NCI-H146 treated with DMSO at 0.1 percent for 48 hours (cell line): Measurements from ENCODE around the gene SMIM44.
"Not testable (repeated sequence)": the region's sequence is repeated elsewhere in the genome, so short reads cannot be mapped to it uniquely, and the experiment has no call there.

Experiments
- DNase-seq: peaks from one replicate; lab custom pipeline; 2025; ENCODE audit not compliant: unreplicated experiment; lab: John Stamatoyannopoulos, UW

Gene SMIM44

DNA sequence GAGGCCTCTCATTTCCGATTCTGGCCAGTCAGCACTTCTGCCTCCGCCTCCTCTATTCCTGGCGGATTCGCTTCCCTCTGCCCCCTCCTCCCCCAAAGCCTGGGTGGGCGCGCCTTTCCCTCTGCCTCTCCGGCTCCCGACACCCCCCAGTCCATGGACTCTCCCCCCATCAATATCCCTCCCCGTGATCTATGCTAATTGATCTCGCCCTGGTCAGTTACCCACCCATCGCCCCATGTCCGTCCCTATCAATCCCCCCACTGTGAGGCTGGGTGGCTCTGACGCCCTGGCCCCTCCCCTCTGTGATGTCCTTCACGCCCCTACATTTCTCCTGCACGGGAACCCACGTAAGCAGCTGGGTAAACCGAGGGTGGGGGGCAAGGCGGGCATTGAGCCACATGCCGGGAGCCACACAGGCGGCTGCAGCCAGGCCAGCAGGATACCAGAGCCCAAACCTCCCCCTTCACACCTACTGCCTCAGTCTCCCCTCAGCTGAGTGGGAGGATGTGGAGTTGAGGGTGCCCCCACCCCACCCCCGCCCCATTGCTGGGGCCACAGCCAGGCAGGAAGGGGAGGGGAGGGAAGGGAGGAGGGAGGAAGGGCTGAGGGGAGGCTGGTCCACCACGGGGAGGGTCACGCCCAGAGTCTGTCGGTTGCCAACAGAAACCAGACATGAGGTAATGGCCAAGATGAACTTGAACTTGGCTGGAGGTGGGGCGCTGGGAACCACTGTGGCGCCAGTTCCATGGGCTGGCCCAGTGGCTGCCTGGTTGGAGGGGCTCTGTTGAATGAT, 24.0 kb downstream of the SMIM44 start:
- DNase-seq = no peak

- DNase-seq = no peak
Measured at GRCh38 chr19:3458229-3459088, 24.8 kb downstream of the SMIM44 start.

DNA sequence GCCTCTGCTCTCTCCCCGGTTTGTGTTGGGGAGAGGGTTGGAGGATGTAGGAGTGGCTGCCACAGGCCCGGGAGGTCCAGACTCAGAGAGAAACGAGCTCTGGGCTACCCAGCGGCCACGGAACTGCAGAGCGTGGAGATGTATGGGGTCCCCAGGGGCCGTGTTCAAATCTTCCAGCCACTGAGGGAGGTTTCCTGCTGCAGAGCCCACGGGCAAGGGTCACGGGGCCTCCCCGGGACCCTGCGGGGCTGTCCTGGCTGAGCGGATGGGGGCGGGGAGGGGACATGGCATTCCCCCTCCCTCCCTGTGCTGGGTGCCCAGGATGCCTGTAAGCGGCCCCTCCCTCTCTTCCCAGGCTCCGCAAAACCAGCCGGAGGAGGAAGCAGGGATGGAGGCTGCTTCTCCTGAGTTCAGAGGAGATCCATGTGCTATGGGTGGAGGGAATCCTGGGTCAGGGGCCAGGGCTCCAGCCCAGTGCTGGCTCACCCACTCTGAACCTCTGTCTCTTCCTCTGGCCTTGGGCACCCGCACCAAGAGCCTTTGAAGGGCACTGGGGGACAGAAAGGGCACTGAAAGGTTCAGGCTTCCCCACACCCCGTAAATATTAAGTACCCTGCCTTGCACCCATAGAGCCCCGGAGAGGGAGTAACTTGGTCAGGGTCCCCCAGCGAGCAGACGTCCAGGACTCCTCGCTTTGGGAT, 25.6 kb downstream of the SMIM44 start:
- no peak for DNase-seq

DNA sequence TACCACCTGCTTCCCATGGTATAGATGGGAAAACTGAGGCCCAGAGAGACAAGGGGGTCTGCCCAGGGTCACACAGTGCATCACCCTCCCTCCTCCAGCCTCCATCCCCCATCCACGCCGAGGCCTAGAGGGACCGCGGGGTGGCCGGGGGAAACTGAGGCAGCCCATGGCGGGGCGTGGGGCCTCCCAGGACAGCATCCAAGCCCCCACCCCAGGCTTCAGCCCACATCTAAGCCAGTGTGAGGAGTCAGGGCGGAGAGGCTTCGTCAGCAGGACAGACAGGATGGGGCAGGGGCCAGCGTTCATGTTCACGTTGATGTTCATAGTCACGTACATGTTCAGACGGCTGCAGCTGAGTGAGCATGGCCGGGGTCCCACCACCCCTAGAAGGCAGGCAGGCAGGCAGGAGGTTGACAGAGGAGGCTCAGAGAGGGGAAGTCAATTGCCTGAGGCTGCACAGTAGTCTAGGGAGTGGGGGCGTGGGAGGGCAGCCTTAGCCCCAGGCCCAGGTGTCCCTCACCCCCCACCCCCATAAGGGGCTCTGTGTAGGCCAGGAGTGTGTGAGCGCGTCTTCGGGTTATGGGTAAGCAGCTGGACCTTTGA, 26.2 kb downstream of the SMIM44 start:
- DNase-seq = no peak

DNA sequence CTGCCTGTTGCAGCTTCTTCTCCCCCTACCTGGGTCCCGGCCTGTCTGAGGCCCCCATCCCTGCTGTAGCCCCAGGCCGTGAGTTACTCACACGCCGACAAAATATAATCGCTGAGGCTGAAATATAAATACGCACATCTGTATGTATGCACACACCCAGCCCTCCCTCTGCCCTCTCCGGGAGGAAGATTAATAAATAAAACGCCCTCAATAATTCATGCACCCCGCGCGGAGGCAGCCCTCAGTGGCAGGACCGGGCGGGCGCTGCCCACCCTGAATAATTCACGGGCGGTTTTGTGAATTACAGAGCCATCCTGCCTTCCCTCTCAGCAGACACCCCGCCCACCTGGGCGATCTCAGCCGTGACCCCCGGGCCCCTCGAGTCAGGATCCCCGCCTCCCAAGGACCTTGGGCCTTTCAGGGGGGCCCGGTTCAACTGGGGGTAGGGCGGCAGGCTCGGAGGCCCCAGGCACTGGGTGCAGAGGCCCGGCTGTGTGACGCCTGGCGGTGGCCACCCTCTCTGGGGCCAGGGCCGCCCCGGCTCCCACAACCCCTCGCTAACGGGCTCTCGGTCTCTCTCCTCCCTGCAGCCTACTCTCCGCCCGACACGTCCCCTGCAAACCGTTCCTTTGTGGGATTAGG, 27.2 kb downstream of the SMIM44 start:
- DNase-seq = no peak

DNA sequence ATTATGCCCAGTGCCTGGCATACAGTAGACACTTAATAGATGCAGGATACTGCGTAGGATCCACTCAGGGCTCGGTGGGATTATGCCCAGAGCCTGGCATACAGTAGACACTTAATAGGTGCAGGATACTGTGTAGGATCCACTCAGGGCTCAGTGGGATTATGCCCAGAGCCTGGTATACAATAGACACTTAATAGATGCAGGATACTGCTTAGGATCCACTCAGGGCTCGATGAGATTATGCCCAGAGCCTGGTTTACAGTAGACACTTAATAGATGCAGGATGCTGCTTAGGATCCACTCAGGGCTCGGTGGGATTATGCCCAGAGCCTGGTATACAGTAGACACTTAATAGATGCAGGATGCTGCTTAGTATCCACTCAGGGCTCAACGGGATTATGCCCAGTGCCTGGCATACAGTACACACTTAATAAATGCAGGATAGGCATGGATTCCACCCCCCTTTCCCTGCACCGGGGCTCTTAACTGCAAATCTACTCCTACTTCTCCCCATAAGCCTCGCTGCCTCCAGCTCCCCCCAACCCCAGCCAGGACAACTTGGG, 27.8 kb downstream of the SMIM44 start:
- DNase-seq = no peak

DNA sequence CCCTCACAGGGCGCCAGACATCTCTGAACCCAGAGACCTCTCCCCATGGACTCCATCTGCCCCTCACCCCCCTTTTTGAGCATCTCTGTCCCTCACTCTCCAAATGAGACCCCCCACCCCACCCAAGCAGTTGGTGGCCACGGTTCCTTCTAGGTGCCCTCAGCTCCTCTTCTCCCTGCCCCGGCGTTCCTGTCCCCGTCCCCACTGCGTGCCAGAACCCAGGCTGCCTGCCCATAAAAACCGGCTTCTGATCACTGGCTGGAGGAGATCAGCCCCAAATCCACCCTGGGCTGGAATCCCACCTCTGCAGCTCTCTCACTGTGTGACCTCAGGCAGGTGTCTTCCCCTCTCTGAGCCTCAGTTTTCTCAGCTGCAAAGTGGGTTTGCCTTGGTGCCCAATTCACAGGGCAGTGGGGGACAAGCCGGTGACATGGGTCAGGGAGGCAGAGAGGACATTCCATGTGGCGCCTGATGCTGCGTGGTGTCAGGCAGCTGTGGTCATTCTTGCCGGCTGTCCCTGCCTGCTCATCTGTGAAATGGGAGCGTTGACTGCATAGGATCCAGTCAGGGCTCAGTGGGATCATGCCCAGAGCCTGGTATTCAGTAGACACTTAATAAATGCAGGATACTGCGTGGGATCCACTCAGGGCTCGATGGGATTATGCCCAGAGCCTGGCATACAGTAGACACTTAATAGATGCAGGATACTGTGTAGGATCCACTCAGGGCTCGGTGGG, 28.4 kb downstream of the SMIM44 start:
- no peak for DNase-seq

DNA sequence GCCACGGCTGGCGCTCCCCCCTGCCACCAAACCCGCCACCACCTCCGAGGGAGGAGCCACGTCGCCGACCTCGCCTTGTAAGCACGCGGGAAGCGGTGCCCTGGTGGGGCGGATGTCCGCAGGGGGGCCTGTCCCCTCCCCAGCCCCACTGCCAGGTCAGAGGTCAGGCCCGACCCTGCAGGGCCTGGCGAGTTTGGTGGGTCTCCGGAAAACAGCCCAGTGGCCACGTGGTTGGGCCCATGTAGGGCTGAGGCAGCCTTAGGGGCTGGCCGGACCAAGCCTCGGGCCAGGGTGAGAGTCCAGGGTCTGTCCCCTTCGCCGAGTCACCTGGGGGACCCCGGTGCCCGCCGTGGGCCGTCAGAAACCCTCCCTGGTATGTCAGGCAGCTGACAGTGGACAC, 29.4 kb downstream of the SMIM44 start:
- no peak for DNase-seq

DNA sequence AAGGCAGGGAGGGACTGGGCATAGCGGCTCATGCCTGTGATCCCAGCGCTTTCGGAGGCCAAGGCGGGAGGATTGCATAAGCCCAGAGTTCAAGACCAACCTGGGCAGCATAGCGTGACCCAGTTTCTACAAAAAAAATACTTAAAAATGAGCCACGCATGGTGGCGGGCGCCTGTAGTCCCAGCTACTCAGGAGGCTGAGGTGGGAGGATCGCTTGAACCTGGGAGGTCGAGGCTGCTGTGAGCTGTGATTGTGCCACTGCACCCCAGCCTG, 30.4 kb downstream of the SMIM44 start:
- not testable (repeated sequence) for DNase-seq

DNA sequence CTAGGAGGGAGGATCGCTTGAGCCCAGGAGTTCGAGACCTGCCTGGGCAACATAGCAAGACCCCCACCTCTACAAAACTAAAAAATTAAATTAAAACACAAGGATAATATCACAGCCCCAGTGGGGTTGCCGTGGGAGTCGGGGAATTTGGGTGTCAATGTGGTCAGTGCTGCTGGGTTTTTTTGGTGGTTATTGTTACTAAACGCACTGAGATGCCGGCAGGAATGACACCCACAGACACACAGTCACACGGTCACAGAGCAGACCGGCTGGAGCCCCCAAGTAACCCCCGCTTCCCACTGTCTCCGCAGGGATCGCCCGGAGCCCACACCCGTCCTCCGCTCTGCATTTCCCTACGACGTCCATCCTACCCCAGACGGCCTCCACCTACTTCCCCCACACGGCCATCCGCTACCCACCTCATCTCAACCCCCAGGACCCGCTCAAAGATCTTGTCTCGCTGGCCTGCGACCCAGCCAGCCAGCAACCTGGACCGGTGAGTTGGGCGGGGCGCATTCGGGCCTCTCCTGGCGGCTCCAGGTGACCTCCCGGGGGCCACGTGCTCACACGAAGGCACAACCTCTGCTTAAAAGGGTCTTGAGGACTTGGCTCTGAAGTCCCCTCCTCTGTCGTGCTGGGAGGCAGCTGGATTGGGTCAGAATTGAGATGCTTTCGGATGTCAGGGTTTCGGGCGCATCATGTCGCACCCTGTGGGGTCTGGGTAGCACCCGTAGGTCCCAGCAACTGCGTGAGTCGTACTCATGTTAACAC, 30.9 kb downstream of the SMIM44 start:
- no peak for DNase-seq

DNA sequence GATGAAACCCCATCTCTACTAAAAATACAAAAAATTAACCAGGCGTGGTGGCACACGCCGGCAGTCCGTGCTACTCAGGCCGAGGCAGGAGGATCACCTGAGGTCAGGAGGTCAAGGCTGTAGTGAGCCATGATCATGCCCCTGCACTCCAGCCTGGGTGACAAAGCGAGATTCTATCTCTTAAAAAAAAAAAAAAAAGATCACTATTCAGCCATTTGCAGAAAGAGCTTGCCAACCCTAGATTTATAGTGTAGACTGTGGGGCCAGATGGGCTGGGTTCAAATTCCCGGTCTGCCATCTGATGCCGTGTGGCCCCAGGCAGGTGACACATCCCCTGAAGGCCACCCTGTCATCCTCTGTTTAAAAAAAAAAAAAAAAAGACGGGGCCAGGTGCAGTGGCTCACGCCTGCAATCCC, 31.8 kb downstream of the SMIM44 start:
- no peak for DNase-seq

DNA sequence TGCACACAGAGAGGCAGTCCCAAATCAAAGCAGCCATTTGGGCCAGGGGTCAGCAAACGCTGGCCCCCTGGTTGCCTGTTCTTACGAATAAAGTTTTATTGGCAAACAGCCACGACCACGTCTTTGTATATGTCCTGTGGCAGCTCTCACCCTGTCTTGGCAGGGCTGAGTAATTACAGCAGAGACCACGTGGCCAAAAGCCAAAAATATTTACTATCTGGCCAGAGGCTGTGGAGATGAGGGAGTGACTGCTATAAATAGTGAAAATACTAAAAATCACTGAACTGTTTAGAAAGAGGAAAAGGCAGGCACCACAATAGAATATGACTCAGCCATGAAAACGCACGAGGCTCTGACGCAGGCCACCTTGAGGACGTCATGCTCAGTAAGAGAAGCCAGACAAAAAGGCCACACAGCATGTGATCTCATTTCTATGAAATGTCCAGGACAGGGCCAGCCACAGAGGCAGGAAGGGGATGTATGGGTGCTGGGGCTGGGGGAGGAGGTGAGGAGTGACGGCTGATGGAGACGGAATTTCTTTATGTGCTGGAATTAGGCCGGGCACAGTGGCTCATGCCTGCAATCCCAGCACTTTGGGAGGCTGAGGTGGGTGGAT, 32.3 kb downstream of the SMIM44 start:
- no peak for DNase-seq

- DNase-seq = no peak
Measured at GRCh38 chr19:3448616-3449334, 34.5 kb downstream of the SMIM44 start.

DNA sequence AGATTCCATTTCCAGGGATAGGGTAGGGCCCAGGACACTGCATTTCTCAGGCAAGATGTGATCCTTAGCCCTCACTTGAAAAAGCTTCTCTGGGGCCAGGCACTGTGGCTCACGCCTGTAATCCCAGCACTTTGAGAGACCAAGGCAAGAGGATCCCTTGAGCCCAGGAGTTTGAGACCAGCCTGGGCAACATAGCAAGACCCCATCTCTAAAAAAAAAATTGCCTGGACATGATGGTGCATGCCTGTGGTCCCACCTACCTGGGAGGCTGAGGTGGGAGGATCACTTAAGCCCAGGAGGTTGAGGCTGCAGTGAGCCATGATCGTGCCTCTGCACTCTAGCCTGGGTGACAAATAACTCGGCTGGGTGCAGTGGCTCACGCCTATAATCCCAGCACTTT, 36.6 kb downstream of the SMIM44 start:
- not testable (repeated sequence) for DNase-seq

GRCh38 chr19:3444695-3445234, 38.5 kb downstream of the SMIM44 start:
- DNase-seq = no peak

DNA sequence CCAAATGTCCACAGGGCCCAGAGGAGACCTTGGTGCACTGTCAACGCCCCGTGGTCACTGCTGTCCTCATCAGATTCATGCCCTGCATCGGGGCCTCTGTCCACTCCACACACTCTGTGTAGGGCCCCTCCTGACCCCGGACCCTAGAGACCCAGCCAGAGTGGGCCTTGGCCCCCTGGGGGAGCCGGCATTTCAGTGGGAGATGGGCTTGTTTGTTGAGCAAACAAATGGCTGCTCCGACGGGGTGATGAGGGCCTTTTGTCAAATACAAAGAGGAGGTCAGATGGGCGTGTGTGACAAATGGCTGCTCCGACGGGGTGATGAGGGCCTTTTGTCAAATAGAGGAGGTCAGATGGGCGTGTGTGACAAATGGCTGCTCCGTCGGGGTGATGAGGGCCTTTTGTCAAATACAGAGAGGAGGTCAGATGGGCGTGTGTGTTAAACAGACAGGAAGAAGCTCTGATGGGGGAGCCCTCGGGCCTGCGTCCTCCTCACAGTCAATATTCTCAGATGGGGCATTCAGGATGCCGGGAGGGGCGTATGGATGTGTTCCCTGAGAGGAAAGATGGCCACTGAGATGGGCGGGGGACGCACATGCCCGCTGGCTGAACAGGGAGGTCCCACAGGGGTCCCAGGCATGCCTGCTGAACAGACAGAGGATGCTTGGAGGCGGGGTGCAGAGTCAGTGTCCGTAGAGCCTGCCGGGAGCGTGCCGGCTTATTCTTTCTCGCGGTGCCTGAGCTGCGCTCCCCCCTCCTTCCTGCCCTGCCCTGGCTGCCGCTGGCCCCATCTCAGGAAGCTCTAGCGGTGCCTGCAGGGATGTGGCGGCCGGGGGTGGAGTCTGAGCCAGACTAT, 39.2 kb downstream of the SMIM44 start:
- DNase-seq = peak; percentile 73

DNA sequence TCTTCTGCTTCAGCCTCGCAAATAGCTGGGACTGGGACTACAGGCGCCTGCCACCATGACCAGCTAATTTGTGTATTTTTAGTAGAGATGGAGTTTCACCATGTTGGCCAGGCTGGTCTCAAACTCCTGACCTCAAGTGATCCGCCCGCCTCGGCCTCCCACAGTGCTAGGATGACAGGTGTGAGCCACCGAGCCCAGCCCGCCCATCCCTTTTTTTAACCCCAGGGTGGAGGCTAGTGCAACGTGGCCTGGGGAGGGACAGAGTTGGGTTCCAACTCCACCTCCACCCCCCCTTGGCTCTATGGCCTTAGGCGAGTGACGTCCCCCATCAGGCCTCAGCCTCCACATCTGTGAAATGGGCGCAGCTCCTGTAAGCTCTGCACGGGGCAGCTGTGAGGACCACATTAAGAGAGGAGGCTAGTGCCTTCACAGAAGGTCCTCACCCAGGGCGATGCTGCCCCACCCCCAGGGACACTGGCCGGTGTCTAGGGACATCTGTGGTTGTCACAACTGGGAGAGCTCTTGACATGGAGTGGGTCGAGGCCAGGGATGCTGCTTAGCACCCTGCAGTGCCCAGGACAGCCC, 40.7 kb downstream of the SMIM44 start:
- no peak for DNase-seq
